HepG2 (cell line): ENCODE measurements around the gene RAB34. TPM values are rescaled to one million over a fixed set of nuclear protein-coding genes. Genes with fewer than 3 reads are reported as not detected.

Experiments used
- NONO ChIP-seq, 2 experiments: fragments of 450-650 bp in 1 of 2; sonication (generic) in 1 of 2; formaldehyde crosslinking in 1 of 2; IDR thresholded peaks in 1 of 2; conservative IDR thresholded peaks in 1 of 2; 2 replicates each; pipeline versions ENCODE4 v1.6.1 to v1.8.0; 2017 to 2022; ENCODE audit warnings: mild to moderate bottlenecking in 1 of 2, missing genetic modification reagents in 1 of 2, moderate library complexity in 1 of 2
- SIN3A ChIP-seq: IDR thresholded peaks from 2 replicates; pipeline ENCODE4 v1.6.1; 2011; ENCODE audit warnings: low read depth, mild to moderate bottlenecking, control low read depth, low read length, borderline replicate concordance
- ZNF143 ChIP-seq: sonication (generic); formaldehyde crosslinking; IDR thresholded peaks from 2 replicates; pipeline ENCODE4 v1.4.0; 2020; ENCODE audit warnings: missing genetic modification reagents
- ZNF530 ChIP-seq: sonication (generic); formaldehyde crosslinking; IDR thresholded peaks from 2 replicates; pipeline ENCODE4 v1.5.0; 2020; ENCODE audit warnings: low read depth, mild to moderate bottlenecking, missing genetic modification reagents
- ZNF713 ChIP-seq: sonication (generic); formaldehyde crosslinking; IDR thresholded peaks from 2 replicates; pipeline ENCODE4 v1.4.0; 2020; ENCODE audit warnings: mild to moderate bottlenecking, missing genetic modification reagents
- ZNF747 ChIP-seq: sonication (generic); formaldehyde crosslinking; IDR thresholded peaks from 2 replicates; pipeline ENCODE4 v1.8.1; 2023; ENCODE audit warnings: missing genetic modification reagents, mild to moderate bottlenecking, borderline replicate concordance
- ZNF790 ChIP-seq: sonication (generic); formaldehyde crosslinking; IDR thresholded peaks from 2 replicates; pipeline ENCODE4 v1.8.0; 2022; ENCODE audit warnings: missing genetic modification reagents, mild to moderate bottlenecking, borderline replicate concordance
- ZNF816 ChIP-seq: sonication (generic); formaldehyde crosslinking; IDR thresholded peaks from 2 replicates; pipeline ENCODE4 v1.8.0; 2022; ENCODE audit warnings: missing genetic modification reagents, mild to moderate bottlenecking, borderline replicate concordance
- polyA plus RNA-seq, 8 experiments: library from polyadenylated mRNA; depleted of rRNA in 3 of 8; stranded (reverse) in 7 of 8; unstranded in 1 of 8; fragments of >200 nt; fragmentation: Illumina TruSeq in 4 of 8; extraction: Trizol in 4 of 8; gene quantifications; 2 replicates each; pipeline versions ENCODE4 v1.2.1 to v1.2.3, GENCODE V29; 2011 to 2016; ENCODE audit warnings: low read depth in 4 of 8, missing spikeins in 1 of 8, mixed read lengths in 1 of 8; ENCODE audit not compliant: insufficient read depth in 1 of 8
- total RNA-seq, 5 experiments: library from RNA; depleted of rRNA; stranded (reverse); fragments of >200 nt; fragmentation: Illumina TruSeq; extraction: Trizol; gene quantifications; 2 replicates each; pipeline ENCODE4 v1.2.3, GENCODE V29; 2016; ENCODE audit warnings: low read depth in 1 of 5
- TF ChIP-seq, protein P1 (sequence below): sonication (generic); formaldehyde crosslinking; IDR thresholded peaks from 2 replicates; pipeline ENCODE4 v1.4.0; 2020; ENCODE audit warnings: missing genetic modification reagents, borderline replicate concordance
- TF ChIP-seq, protein P2 (sequence below): sonication (generic); formaldehyde crosslinking; IDR thresholded peaks from 2 replicates; pipeline ENCODE4 v1.4.0; 2020; ENCODE audit warnings: missing genetic modification reagents; ENCODE audit errors: not compliant biosample characterization
- TF ChIP-seq, protein P3 (sequence below): sonication (generic); formaldehyde crosslinking; conservative IDR thresholded peaks from 2 replicates; pipeline ENCODE4 v1.5.0; 2020; ENCODE audit warnings: missing genetic modification reagents
- TF ChIP-seq, protein P4 (sequence below): sonication (generic); formaldehyde crosslinking; IDR thresholded peaks from 2 replicates; pipeline ENCODE4 v1.5.1; 2020; ENCODE audit warnings: mild to moderate bottlenecking, missing genetic modification reagents, moderate library complexity
- TF ChIP-seq, protein P5 (sequence below): sonication (generic); formaldehyde crosslinking; conservative IDR thresholded peaks from 2 replicates; pipeline ENCODE4 v1.8.0; 2022; ENCODE audit warnings: mild to moderate bottlenecking, moderate library complexity, missing genetic modification reagents

The RAB34 gene
- total and polyA plus RNA-seq, 2 of the 13 experiments (the other 11 are each of a cell fraction or from before 2014, with no cell fraction given) = 0.49 TPM; not detected in 1

DNA sequence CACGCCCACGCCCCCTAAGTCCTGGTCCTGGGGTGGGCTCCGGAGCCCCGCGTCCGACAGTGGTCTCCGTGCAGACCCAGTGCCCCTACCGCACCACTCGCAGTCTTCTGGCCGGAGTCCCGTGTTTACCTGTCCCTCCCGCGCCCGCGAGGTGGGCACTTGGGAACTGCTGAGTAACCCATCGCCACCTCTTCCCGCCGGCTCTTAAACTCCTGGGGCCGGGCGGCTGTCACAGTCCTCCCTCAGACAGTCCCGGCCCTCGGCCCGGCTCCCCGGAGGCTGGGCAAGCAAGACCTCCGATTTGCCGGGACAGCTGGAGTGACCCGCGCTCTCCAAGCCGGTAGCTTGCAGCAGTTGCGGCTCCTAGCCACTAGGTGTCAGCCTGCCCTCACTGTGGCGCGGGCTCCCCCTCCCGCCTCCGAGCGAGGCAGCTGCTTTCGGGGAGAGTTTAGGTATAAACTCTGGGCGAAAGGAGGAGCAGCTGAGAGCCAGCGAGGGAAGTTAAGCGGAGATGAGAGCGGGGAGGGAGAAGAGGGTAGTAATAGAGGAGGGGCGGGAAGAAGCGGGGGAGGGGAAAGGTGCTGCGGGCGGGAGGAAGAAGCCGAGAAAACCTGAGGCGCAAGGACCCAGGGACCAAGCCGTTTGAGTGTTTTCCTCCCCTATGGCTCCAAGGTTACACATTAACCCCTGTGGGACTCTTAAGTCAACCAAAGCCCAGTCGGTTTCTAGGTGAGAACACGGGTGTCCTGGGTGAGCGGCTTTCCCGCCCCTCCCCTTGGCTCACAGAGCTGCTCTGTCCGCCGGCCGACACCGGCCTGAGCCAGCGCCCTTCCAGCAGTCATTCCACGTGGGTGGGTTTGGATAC is 9.2 kb upstream of the RAB34 start (continued):
- TF ChIP-seq ZNF816 (CRISPR knock-in tag) (no peak), ZNF747 (CRISPR knock-in tag) (no peak), NONO (IDR thresholded peaks at IDR 0.05) (no peak), NONO (CRISPR knock-in tag; conservative IDR thresholded peaks at IDR 0.05) (peak; percentile 68), ZNF713 (CRISPR knock-in tag) (no peak), SIN3A (peak; percentile 74), ZNF790 (CRISPR knock-in tag) (no peak), ZNF143 (CRISPR knock-in tag) (peak; percentile 21; the same call in 1 of the 2 replicates), ZNF530 (no peak)
- TF ChIP-seq, protein P1, sequence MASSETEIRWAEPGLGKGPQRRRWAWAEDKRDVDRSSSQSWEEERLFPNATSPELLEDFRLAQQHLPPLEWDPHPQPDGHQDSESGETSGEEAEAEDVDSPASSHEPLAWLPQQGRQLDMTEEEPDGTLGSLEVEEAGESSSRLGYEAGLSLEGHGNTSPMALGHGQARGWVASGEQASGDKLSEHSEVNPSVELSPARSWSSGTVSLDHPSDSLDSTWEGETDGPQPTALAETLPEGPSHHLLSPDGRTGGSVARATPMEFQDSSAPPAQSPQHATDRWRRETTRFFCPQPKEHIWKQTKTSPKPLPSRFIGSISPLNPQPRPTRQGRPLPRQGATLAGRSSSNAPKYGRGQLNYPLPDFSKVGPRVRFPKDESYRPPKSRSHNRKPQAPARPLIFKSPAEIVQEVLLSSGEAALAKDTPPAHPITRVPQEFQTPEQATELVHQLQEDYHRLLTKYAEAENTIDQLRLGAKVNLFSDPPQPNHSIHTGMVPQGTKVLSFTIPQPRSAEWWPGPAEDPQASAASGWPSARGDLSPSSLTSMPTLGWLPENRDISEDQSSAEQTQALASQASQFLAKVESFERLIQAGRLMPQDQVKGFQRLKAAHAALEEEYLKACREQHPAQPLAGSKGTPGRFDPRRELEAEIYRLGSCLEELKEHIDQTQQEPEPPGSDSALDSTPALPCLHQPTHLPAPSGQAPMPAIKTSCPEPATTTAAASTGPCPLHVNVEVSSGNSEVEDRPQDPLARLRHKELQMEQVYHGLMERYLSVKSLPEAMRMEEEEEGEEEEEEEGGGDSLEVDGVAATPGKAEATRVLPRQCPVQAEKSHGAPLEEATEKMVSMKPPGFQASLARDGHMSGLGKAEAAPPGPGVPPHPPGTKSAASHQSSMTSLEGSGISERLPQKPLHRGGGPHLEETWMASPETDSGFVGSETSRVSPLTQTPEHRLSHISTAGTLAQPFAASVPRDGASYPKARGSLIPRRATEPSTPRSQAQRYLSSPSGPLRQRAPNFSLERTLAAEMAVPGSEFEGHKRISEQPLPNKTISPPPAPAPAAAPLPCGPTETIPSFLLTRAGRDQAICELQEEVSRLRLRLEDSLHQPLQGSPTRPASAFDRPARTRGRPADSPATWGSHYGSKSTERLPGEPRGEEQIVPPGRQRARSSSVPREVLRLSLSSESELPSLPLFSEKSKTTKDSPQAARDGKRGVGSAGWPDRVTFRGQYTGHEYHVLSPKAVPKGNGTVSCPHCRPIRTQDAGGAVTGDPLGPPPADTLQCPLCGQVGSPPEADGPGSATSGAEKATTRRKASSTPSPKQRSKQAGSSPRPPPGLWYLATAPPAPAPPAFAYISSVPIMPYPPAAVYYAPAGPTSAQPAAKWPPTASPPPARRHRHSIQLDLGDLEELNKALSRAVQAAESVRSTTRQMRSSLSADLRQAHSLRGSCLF (CRISPR knock-in tag) = no peak
- TF ChIP-seq, protein P2, sequence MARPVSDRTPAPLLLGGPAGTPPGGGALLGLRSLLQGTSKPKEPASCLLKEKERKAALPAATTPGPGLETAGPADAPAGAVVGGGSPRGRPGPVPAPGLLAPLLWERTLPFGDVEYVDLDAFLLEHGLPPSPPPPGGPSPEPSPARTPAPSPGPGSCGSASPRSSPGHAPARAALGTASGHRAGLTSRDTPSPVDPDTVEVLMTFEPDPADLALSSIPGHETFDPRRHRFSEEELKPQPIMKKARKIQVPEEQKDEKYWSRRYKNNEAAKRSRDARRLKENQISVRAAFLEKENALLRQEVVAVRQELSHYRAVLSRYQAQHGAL (CRISPR knock-in tag) = no peak
- TF ChIP-seq, protein P3, sequence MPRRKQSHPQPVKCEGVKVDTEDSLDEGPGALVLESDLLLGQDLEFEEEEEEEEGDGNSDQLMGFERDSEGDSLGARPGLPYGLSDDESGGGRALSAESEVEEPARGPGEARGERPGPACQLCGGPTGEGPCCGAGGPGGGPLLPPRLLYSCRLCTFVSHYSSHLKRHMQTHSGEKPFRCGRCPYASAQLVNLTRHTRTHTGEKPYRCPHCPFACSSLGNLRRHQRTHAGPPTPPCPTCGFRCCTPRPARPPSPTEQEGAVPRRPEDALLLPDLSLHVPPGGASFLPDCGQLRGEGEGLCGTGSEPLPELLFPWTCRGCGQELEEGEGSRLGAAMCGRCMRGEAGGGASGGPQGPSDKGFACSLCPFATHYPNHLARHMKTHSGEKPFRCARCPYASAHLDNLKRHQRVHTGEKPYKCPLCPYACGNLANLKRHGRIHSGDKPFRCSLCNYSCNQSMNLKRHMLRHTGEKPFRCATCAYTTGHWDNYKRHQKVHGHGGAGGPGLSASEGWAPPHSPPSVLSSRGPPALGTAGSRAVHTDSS (CRISPR knock-in tag) = no peak
- TF ChIP-seq, protein P4, sequence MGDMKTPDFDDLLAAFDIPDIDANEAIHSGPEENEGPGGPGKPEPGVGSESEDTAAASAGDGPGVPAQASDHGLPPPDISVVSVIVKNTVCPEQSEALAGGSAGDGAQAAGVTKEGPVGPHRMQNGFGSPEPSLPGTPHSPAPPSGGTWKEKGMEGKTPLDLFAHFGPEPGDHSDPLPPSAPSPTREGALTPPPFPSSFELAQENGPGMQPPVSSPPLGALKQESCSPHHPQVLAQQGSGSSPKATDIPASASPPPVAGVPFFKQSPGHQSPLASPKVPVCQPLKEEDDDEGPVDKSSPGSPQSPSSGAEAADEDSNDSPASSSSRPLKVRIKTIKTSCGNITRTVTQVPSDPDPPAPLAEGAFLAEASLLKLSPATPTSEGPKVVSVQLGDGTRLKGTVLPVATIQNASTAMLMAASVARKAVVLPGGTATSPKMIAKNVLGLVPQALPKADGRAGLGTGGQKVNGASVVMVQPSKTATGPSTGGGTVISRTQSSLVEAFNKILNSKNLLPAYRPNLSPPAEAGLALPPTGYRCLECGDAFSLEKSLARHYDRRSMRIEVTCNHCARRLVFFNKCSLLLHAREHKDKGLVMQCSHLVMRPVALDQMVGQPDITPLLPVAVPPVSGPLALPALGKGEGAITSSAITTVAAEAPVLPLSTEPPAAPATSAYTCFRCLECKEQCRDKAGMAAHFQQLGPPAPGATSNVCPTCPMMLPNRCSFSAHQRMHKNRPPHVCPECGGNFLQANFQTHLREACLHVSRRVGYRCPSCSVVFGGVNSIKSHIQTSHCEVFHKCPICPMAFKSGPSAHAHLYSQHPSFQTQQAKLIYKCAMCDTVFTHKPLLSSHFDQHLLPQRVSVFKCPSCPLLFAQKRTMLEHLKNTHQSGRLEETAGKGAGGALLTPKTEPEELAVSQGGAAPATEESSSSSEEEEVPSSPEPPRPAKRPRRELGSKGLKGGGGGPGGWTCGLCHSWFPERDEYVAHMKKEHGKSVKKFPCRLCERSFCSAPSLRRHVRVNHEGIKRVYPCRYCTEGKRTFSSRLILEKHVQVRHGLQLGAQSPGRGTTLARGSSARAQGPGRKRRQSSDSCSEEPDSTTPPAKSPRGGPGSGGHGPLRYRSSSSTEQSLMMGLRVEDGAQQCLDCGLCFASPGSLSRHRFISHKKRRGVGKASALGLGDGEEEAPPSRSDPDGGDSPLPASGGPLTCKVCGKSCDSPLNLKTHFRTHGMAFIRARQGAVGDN (CRISPR knock-in tag) = peak; percentile 68
- TF ChIP-seq, protein P5, sequence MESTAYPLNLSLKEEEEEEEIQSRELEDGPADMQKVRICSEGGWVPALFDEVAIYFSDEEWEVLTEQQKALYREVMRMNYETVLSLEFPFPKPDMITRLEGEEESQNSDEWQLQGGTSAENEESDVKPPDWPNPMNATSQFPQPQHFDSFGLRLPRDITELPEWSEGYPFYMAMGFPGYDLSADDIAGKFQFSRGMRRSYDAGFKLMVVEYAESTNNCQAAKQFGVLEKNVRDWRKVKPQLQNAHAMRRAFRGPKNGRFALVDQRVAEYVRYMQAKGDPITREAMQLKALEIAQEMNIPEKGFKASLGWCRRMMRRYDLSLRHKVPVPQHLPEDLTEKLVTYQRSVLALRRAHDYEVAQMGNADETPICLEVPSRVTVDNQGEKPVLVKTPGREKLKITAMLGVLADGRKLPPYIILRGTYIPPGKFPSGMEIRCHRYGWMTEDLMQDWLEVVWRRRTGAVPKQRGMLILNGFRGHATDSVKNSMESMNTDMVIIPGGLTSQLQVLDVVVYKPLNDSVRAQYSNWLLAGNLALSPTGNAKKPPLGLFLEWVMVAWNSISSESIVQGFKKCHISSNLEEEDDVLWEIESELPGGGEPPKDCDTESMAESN (CRISPR knock-in tag) = peak; percentile 65
